Tibial nerve (tissue), 4 donors: ENCODE measurements around the gene DLK2.

ENCODE experiments used
- CTCF ChIP-seq, 5 experiments: fragments of 200-600 bp in 3 of 5; fragments of 450-650 bp in 2 of 5; sonication (generic) in 3 of 5; IDR thresholded peaks; one replicate each; pipeline ENCODE4 v1.5.1; 2016 to 2019; ENCODE audit warnings: antibody characterized with exemption in 5 of 5, mild to moderate bottlenecking in 3 of 5, moderate library complexity in 2 of 5
- EP300 ChIP-seq, 2 donors: sonication (generic); formaldehyde crosslinking; IDR thresholded peaks; one replicate each; pipeline ENCODE4 v1.6.1; 2017; ENCODE audit warnings: antibody characterized with exemption in 2 of 2, mild to moderate bottlenecking in 1 of 2

- TF ChIP-seq CTCF (IDR thresholded peaks at IDR 0.05) (no peak), EP300 (IDR thresholded peaks at IDR 0.05) (no peak)
Measured at GRCh38 chr6:43500921-43501320, 45.6 kb upstream of the DLK2 start.
